Measurements from ENCODE around the gene HM13.

DNA sequence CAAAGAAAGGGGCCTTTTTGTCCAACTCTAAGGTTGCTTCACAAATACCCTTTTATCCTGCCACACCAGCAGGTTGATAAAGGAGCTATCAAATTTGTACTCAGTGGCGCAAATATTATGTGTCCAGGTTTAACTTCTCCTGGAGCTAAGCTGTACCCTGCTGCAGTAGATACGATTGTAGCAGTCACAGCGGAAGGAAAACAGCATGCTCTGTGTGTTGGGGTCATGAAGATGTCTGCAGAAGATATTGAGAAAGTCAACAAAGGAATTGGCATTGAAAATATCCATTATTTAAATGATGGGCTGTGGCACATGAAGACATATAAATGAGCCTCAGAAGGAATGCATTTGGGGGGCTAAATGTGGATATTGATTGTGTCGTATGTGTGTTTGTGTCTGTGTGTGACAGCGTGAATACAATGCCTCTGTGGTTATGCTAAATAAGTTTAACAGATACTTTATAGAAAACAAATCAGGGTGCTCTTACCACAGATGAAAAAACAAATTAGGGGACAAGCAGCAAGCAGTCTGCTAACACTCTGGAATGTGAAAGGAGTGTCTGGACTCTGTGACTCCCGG lies 33.6 kb downstream of the HM13 start:
- TF ChIP-seq, protein P1, sequence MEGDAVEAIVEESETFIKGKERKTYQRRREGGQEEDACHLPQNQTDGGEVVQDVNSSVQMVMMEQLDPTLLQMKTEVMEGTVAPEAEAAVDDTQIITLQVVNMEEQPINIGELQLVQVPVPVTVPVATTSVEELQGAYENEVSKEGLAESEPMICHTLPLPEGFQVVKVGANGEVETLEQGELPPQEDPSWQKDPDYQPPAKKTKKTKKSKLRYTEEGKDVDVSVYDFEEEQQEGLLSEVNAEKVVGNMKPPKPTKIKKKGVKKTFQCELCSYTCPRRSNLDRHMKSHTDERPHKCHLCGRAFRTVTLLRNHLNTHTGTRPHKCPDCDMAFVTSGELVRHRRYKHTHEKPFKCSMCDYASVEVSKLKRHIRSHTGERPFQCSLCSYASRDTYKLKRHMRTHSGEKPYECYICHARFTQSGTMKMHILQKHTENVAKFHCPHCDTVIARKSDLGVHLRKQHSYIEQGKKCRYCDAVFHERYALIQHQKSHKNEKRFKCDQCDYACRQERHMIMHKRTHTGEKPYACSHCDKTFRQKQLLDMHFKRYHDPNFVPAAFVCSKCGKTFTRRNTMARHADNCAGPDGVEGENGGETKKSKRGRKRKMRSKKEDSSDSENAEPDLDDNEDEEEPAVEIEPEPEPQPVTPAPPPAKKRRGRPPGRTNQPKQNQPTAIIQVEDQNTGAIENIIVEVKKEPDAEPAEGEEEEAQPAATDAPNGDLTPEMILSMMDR (IDR thresholded peaks at IDR 0.05), result no peak
- TF ChIP-seq POLR2AphosphoS5 (IDR thresholded peaks at IDR 0.05) (no peak), POLR2A (IDR thresholded peaks at IDR 0.05) (no peak), EP300 (IDR thresholded peaks at IDR 0.05) (no peak)

Measured in stomach (tissue), 4 donors.